Activated CD8-positive, alpha-beta memory T cell treated with anti-CD3 and anti-CD28 coated beads, Interleukin-2, amount 50 U/mL, for 1 hour (primary cell): ENCODE data around the gene PRSS56.

ENCODE experiments used
- DNase-seq: peaks from one replicate; pipeline ENCODE4 v3.0.0-alpha.2; 2020; ENCODE audit errors: extremely low read depth

The PRSS56 gene

GRCh38 chr2:232519581-232520438, at the start of gene PRSS56:
Gene PRSS56 (plus strand): TSS chr2:232520388. CDS start chr2:232520599, 211 bp downstream.
- no peak for DNase-seq

DNA sequence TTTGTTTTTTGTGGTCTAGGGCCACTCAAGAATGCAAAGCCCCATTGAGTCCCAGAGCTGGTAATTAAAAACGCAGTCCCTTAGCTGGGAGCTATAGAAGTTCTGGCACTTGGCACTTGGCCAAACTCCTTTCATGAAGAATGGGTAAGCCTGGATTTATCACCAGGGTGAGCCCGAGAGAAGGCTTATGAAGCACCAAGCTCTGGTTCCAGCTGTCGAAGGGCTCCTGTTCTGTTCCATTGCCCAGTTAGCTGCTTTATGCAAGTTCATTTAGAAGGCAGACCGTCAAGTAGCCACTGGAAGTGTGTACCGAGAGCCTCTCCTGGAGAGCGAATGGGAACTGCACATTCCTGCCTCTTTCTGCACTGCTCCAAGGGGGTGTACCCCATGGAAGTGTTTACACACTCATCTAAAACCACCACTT, 46.7 kb upstream of the PRSS56 start:
- DNase-seq, result no peak

DNA sequence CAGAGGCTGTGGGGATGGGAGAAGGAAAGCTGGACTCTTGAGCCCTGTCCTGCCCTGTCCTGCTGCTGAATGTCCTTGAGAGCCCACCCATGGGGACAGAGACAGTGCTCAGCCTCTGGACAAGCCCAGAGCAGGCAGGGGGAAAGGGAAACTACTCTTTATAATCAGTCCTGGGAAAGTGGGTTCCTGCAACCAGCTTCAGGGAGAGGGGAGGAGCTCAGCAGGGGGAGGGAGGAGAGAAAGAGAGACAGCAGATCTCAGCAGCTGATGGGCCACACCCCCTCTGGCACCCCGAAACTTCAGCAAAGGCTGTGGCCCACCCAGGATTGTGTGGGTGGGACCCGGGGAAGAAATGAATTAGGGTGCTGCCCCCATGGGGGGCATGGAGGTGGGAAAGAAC, 44.1 kb upstream of the PRSS56 start:
- no peak for DNase-seq

GRCh38 chr2:232476791-232477190, 43.4 kb upstream of the PRSS56 start:
- DNase-seq, result no peak

DNA sequence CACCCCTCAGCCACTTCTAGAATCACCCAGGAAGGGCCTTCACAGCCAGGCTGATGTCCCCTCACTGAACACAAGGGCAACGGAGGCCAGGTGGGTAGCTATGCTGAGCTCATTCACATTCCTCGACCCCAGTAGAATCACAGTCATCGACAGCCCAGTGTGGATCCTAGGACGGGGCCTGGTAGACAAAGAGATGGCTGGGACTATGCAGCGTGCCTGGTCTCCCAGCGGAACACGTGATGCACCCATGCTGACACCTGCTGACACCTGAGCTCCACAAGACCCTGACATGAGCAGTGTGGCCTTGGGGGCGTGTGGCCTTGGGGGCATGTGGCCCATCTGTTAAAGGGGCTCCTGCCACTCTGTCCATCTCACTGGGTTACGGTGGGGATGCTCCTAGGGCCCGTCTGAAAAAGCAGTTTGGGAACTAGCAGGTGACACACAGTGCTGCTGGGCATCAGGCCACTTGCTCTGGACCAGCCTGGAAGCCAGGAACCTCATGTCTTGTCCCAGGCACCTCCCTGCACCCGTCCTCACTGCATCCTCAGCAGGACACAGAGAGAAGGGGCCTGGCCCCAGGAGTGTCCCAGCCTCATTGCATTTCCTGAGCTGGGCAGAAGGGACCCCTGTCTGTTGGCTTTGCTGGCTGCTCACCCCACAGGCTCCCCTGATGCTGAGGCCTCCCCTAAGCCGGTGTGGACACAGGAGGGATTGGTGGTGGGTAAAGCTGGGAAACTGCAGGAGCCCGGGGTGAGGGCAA, 42.3 kb upstream of the PRSS56 start:
- DNase-seq, result no peak

- DNase-seq, result no peak
Observed at GRCh38 chr2:232478571-232479340, 41.4 kb upstream of the PRSS56 start.

DNA sequence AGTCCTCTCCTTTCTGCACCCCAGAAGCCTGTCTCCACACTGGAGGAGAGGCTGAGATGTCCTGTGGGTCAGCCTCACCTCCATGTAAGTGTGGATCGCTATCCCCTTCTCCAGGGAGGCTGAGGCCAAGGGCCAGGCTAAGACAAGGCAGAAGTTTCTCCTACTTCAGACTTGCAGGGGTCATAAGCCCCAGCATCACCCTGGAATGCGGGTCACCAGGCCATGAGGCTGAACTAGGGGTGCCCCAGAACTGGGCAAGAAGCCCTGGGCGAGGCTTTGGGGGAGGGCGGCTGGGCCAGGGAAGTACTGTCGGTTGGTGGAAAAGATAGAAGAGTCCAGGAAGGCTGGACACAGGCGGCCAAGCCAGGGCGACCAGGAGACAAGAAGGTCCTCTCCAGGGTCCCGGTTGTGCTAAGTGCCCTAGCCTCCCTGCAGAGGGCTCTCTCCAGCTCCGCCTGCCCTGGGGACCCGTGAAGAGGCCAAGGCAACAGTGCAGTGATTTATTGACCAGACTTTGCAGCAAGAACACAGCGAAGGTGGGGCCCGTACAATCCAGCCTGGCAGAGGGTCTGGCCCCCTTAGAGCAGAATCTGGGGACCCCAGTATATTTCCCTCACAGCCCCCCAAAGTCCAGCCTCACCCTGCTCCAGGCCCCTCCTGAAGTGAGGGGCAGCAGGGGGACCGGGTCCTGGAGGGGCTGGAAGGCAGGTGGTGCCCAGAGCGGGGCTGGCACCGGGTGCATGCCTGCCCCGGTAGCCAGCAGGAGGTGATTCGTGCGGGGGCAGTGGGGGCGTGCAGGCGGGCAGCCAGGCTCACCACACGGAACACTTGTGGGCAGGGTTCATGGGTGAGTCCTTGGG, 40.6 kb upstream of the PRSS56 start:
- DNase-seq, result no peak

- no peak for DNase-seq
Observed at GRCh38 chr2:232480201-232481190, 39.7 kb upstream of the PRSS56 start.

- DNase-seq, result no peak
Observed at GRCh38 chr2:232481322-232482140, 38.7 kb upstream of the PRSS56 start.

- no peak for DNase-seq
Observed at GRCh38 chr2:232482301-232483238, 37.6 kb upstream of the PRSS56 start.

DNA sequence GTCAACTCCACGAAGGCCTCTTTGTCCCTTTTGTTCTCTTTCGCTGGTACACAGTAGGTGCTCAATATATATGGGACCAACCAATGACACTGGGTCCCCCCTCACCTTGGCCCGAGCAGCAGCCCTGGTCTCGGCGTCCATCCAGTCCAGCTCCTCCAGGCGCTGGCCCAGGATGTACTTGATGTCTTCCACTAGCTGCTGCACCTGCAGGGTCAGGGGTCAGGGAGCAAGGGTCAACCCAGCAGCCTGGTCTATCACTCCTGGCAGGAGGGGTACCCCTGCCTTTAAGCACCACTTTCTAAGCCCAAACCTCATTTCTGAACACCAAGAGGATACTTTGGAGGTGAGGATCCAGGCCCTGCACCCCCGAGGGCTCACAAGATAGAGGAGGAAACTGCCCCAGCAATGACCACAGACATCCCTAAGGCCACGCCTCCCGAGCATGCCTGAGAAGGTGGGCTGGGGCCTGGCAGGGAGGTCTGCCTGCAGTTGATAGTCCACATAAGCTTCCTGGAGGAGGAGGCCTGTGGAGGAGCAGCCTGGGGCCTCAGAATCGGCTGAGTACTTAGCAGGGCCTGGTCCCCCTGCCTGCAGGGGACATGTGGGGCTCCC, 36.8 kb upstream of the PRSS56 start:
- no peak for DNase-seq

- no peak for DNase-seq
Observed at GRCh38 chr2:232483923-232484627, 36.1 kb upstream of the PRSS56 start.

- no peak for DNase-seq
Observed at GRCh38 chr2:232484628-232485347, 35.4 kb upstream of the PRSS56 start.

DNA sequence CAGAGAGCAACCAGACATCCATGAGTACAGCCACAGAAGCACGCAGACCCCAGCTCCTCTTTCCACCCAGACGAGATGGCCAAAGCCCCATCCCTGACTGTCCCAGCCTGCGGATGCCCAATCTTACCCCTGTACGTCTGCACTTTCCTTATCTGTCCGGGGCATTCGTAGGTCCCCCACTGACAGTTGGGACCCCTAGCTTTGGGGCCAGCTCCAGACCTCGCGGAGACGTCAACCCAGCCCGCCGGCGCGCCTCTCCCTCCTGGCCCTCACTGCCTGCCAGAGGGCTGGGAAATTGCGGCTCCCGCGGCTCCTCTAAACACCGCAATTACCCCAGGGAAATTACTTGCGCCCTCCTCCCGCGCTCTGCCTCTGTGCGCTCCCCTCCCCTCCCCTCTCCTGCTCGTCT, 34.8 kb upstream of the PRSS56 start:
- no peak for DNase-seq

DNA sequence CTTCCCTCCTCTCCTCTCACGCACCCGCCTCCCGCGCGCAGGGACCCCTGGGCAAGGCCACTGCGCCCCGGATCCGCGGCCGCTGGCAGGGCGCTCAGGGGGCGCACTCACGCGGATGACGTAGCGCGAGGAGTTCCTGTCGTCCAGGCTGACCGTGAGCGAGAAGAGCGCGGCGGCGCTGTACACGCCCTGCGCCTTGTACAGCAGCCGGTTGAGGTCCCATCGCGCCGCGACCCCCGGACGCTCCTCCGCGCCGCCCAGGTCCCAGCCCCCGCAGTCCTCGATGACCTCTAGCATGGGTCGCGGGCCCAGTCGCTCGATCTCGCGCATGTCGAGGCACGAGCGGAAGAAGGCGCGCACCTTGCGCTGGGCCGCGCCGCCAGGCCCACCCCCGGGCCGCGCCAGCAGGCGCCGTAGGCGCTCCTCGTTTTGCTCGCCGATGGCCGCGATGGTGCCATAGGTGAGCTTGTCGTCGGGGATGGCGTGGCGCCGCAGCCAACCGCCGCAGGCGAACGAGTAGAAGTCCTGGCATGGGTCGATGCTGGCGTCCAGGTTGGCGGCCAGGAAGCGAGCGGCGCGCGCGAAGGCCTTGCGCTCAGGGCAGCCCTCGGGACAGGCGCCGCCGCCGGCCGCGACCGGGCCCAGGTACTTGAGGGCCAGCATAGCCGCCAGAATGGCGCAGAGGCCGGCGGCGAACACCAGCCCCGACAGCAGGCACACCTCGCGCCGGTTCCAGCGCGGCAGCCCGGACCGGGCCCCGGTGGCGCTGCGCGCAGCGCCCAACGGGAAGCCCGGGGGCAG, 34.2 kb upstream of the PRSS56 start:
- no peak for DNase-seq
